NCI-H1417 (cell line): Measurements from ENCODE around the gene ZNF22.
"Not testable (repeated sequence)": the region's sequence is repeated elsewhere in the genome, so short reads cannot be mapped to it uniquely, and the experiment has no call there.

ENCODE experiments used
- DNase-seq, 3 experiments: peaks; one replicate each; lab custom pipeline; 2025; lab: John Stamatoyannopoulos, UW

Gene ZNF22

GRCh38 chr10:44991571-44991970 is 9.2 kb upstream of the ZNF22 start:
- DNase-seq = no peak

GRCh38 chr10:44992070-44992731 is 8.5 kb upstream of the ZNF22 start:
- no peak for DNase-seq

DNA sequence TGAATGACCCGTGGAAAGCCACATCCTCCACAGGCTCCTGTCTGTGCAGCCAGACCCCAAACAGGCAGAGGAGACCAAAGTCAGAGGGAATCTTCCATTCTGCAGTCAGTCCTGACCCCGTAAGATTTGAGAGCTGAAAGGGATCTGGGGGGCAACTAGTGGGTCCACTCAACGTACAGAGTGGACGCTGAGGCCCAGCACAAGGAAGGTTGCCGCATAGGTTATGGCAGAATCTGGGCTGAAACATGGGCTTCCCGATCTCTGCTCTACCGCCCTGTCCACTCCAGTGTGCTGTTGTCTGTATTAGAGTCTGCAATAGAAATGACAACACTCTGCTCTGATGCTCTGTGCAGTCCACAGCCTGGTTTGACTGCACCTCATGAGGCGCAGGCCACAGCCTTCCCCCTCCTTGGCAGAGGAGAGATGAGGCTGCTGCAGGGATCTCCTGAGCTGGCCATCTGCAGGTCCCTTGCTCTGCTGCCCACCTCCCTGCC is 7.9 kb upstream of the ZNF22 start:
- DNase-seq = no peak

GRCh38 chr10:44993226-44993921 is 7.3 kb upstream of the ZNF22 start:
- no peak for DNase-seq

- peak in 1 of 3 experiments; percentile 1 for DNase-seq
Measured at GRCh38 chr10:44993922-44994751, 6.6 kb upstream of the ZNF22 start.

DNA sequence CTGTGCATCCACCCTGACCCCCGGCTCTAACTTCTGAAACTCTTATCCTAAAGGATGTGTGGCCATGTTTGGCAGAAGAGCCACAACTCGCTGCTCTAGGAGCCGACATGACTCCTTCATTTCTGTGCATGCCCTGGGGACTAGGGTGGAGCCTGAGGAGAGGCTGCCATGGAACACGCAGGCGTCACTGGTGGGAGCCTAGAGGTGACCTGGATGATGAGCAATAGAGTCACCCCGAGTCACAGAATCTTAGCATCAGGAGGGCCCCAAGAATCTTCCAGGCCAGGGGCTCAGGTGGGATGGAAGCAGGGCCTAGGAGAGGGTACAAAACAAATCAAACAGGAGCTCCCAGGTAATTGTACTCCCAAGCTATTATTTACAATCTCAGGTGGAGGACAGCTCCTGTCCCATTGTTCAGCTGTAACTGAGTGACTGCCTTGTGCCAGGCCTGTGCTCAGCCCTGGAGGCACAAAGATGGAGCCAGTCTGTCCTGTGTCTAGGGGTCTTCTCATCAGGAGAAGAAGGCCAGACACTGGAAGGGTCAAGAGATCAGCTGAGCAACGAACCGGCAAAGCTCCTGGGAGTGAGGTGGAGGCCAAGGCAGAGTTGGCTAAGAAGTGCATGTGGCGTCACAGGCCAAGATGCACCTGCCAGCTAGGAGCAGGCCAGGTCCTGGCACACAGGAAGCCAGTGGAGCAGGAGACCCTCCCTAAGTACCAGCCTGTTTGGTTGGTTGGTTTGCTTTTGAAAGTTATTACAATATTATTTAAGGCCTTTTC is 5.8 kb upstream of the ZNF22 start:
- no peak for DNase-seq

DNA sequence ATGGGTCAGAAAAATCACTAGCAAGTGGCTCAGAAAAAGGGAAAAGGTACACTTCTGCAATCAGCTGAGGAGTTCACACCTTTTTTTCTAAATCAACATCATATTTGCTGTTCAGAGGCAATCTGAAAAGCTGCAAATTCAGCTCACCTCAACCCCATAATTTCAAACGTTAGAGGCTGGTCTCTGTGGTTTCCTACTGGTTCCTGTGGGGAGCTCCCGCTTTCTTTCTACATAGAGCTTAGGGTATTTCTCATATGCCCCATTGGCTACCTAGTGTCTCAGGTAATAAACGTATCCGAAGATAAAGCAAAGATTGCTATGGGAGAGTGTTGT is 5.2 kb upstream of the ZNF22 start:
- no peak for DNase-seq

GRCh38 chr10:44995914-44996669 is 4.6 kb upstream of the ZNF22 start:
- no peak for DNase-seq

GRCh38 chr10:44997105-44997748 is 3.5 kb upstream of the ZNF22 start:
- DNase-seq = no peak

- DNase-seq = no peak
Measured at GRCh38 chr10:44998146-44998631, 2.5 kb upstream of the ZNF22 start.

DNA sequence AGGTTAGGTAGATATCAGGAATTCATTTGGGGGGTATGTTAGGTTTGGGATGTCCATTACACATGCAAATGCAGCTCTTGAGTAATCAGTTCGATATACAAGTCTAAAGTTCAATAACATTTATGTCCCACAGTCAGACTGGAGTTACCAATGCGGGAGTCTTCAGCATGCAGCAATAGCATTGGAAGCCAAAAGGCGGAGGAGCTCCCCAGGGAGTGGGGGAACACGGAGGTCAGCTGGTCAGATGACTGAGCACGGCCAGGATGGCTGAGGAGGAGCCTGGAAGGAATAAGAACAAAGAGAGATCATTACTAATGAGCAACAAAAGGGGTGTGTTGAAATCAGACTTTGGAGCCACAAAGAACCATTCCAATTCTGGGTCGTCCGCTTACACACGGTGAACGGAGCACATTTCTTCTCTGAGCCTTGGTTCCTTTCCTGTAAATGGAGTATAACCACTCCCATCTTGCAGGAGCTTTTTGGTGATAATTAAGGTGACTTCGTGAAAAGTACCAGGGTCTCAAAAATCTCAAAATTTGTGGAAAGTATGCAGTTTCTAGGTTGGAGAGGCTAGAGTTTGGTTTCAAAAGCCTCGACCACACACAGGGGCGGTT is 478 bp upstream of the ZNF22 start:
- no peak for DNase-seq

GRCh38 chr10:45001381-45002148 is 842 bp downstream of the ZNF22 start:
- peak; percentile 24 to 71 (median 69) for DNase-seq

GRCh38 chr10:45003432-45004000 is 2.8 kb downstream of the ZNF22 start:
- DNase-seq = no peak

DNA sequence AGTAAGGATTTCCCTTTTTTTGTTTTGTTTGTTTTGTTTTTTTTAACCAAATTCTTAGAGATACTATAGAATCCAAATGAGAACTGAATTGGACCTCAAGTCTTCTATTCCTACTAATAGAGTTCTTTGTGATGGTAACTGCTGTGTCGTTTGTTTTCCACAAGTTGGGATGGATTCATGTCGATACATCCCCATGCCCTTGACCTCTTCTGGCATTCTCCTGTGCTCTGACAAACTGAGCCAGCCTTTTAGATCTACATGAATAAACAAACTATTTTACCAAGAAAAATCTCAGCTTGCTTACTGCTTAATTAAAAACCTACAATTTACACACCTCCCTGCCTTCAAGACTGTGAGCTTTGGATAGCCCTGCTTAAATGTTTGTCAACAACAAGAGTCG is 3.9 kb downstream of the ZNF22 start:
- DNase-seq = no peak

GRCh38 chr10:45005284-45005683 is 4.6 kb downstream of the ZNF22 start:
- DNase-seq = no peak

DNA sequence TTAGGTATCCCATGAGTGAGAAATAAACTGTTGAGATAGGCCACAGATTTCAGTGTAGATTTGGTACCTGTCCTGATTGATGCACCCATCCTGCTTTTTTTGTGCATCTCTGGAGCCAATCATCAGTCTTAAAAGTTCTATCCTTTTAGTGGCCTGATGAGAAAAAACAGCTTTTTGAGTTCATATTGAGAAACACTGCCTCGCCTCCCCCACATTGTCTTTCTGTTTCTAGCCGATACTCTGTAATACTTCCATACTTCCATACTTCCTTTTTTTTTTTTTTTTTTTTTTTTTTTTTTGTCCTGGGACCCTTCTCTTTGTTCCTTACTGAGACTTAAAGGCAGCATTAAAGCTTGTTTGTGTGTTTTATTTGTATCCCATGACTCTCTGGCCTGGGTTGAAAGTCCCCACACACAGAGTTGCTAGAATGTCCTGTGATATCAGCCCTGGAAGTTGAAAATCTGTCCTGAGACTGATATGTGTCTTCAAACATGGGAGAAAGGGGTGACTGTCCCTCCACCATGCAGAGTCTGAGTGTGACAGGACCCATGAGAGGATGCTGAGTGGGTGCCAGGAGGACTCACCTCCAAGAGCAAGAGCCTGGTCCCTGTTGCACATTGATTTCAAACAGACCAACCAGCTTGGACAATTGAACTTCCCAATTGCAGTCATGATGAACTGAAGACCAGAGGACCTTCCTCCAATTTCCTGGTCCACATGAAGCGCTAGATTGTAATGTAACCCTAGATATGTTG is 5.7 kb downstream of the ZNF22 start:
- DNase-seq = no peak

- DNase-seq = peak; percentile 37 to 85 (median 80)
Measured at GRCh38 chr10:45008524-45009161, 7.9 kb downstream of the ZNF22 start.

DNA sequence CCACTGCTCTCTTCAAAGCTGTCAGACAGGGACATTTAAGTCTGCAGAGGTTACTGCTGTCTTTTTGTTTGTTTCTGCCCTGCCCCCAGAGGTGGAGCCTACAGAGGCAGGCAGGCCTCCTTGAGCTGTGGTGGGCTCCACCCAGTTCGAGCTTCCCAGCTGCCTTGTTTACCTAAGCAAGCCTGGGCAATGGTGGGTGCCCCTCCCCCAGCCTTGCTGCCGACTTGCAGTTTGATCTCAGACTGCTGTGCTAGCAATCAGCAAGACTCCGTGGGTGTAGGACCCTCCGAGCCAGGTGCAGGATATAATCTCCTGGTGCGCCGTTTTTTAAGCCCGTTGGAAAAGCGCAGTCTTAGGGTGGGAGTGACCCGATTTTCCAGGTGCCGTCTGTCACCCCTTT is 13.8 kb downstream of the ZNF22 start:
- DNase-seq = not testable (repeated sequence)
